ENCODE data around the gene FKTN. TPM values are rescaled to one million over a fixed set of nuclear protein-coding genes. Genes with fewer than 3 reads are reported as not detected.
A peak's percentile ranks its signal among the peaks of the same experiment; 100 is the strongest.

Gene FKTN
- total RNA-seq, 2 experiments from 2014 or later = 11.0 to 12.8 TPM

DNA sequence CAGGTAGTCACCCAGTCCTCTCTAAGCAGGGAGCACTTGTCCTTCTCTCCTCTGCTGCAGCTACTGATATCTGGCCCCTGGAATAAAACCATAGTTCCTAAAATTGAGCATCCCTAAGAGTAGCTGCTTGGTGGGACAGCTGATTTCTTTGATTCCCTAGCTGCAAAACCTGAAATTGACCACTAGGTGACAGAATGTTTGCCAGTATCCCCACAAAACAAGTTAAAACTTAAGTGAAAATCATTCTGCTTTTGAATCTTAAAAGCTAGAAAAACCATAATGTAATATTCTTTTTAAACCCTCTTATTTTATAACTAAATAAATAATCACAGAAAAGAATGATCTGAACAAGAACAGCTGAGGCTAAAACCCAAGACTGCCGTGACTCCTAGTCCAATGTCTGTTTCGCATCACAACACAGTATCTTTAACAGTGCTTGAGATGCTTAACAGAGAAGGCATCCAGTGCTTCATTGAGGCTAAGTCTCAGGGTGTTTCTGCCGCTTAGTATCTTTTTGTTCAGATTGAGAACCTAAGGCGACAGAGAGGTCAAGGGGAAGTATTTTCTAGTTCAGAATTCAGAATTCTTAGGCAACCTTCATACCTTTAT lies 80.0 kb downstream of the FKTN start:
- ATAC-seq (no peak), DNase-seq (no peak)
- H3K27ac Mint-ChIP-seq = no peak overlapping the region
- ChIA-PET CTCF (interaction anchor here (1.0 to 2.2 kb wide), 8 partner anchors 9 to 244 kb away, joined by 3 to 12 read pairs (median 4); no protein-coding TSS in a partner anchor), POLR2A (no interaction called here)
- H3K27me3 Mint-ChIP-seq (ENCODE audit: low read depth) = no peaks in the 10 kb centered on the region
- H3K9me3 Mint-ChIP-seq (ENCODE audit: insufficient read depth) = no peaks in the 10 kb centered on the region
- no peak overlapping the region for H3K4me3 Mint-ChIP-seq
- peaks cover 15% of the 10 kb centered on the region for H3K36me3 Mint-ChIP-seq (ENCODE audit: low read depth)
- no peaks in the 10 kb centered on the region for H3K4me1 Mint-ChIP-seq (ENCODE audit: low read depth)

DNA sequence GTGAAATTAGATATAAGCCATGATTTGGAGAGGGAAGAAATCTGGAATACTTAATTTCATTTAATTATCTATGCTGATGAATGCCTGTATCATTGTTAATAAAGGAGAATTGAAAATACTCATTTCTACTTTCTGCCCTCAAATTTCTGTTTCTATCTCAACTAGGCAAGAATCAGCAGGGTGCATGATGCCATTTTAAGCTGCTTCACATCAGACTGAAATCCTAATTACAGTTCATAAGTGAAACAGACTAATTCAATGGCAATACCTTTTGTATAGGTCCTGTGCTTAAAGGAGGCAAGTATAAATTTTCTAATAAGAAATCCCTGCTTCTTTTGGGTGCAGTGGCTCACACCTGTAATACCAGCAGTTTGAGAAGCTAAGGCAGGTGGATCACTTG lies 82.0 kb downstream of the FKTN start:
- Mint-ChIP-seq H3K4me3 (no peak overlapping the region), H3K27ac (no peak overlapping the region), H3K9me3 (ENCODE audit: insufficient read depth) (no peaks in the 10 kb centered on the region), H3K36me3 (ENCODE audit: low read depth) (peaks cover 16% of the 10 kb centered on the region), H3K4me1 (ENCODE audit: low read depth) (no peaks in the 10 kb centered on the region), H3K27me3 (ENCODE audit: low read depth) (no peaks in the 10 kb centered on the region)
- no peak for DNase-seq
- ChIA-PET POLR2A (no interaction called here), CTCF (no interaction called here)
- ATAC-seq = no peak

DNA sequence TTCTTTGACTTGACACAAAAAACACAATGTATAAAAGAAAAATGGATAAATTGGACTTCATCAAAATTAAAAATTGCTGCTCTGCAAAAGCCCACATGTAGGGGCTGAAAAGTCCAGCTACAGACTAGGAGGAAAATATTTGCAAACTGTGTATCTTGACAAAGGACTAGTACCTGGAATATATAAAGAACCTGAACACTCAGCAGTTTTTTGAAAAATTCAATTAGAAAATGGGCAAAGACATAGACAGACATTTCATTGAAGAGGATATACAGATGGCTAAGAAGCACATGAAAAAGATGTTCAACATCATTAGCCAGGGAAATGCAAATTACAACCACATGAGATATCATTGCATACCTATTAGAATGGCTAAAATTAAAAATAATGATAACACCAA lies 85.9 kb downstream of the FKTN start:
- Mint-ChIP-seq H3K4me1 (ENCODE audit: low read depth) (no peaks in the 10 kb centered on the region), H3K36me3 (ENCODE audit: low read depth) (peaks cover 13% of the 10 kb centered on the region), H3K4me3 (no peak overlapping the region), H3K9me3 (ENCODE audit: insufficient read depth) (no peaks in the 10 kb centered on the region), H3K27ac (no peak overlapping the region), H3K27me3 (ENCODE audit: low read depth) (no peaks in the 10 kb centered on the region)
- ChIA-PET CTCF (no interaction called here), POLR2A (no interaction called here)
- DNase-seq (no peak), ATAC-seq (no peak)

DNA sequence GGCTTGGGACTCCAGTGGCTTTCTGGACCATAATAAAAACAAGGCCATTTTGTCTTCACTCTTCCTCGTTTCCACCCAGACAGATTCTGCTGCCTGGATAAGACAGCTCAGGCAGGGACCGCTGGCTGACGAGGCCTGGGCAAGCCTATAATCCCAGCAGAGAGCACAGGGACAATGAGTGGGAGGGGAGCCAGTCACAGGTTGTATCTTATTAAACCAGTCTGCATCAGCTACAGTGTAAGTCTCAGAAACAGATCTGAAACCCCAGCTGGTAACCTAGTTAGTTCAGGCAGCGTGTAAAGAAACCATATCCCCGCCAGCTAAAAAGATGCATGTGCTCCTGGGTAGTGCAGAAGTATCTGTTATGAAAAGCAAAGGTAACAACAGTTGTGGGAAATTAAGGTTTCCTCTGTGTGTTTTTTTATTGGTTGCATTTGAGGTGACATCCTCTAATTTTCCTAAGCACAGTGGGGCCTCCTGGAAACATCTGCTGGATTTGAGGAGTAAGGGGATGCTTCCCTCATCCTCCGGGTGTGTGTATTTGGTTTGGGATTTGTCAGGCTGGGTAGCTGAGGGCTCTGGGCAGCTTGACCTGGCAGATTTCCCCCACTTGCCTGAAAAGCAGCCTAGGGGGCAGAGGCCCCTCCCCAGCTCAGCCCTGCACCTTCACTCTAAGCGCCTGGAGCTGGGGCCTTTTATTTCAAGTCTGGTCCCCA lies 89.1 kb downstream of the FKTN start:
- Mint-ChIP-seq H3K9me3 (ENCODE audit: insufficient read depth) (no peaks in the 10 kb centered on the region), H3K36me3 (ENCODE audit: low read depth) (peaks cover 4% of the 10 kb centered on the region), H3K27ac (no peak overlapping the region), H3K27me3 (ENCODE audit: low read depth) (no peaks in the 10 kb centered on the region), H3K4me1 (ENCODE audit: low read depth) (no peaks in the 10 kb centered on the region), H3K4me3 (no peak overlapping the region)
- POLR2A ChIA-PET = no interaction called here
- DNase-seq = no peak
- CTCF ChIA-PET = interaction anchor here (1.5 kb wide), 1 partner anchor 9 kb away, joined by 4 read pairs; no protein-coding TSS in a partner anchor
- ATAC-seq = no peak

DNA sequence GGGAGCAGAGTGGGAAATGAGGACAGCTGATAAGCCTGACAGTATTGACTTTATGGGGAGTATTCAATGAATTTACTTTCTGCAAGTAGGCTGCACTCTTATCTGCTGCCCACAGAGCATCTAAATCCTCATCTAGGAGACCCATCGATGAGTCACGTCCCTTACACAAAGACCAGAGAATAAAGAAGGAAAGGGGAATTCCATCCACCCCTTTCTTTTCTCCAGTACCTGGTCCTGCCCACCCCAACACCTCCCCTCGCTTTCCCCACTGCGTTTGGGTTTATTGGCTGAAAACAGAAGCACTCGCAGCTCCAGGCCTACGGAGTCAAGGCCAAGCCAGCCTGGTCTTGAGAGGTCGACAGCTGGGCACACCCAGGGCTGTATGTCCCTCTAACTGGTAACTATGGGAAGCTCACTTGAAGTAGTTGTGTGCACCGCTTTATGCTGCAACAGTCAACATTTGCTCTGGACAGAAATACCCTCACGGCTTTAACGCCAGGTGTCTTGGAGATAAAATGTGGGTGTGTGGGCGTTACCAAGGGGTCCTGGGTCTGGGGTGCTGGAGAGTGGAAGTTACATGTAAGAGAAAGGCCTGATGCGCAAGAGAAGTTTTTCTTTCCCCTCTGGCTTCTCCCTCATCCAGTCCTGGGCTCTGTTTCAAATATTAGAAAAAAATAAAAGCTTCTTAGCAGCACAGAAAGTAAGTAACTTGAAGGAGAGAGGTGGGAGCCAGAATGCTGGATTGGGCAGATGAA lies 89.8 kb downstream of the FKTN start:
- ChIA-PET POLR2A (no interaction called here), CTCF (interaction anchor here (0.6 to 1.5 kb wide), 4 partner anchors 9 to 17 kb away, joined by 3 to 5 read pairs (median 4); no protein-coding TSS in a partner anchor)
- H3K9me3 Mint-ChIP-seq (ENCODE audit: insufficient read depth) = no peaks in the 10 kb centered on the region
- no peak for DNase-seq
- no peak overlapping the region for H3K27ac Mint-ChIP-seq
- H3K36me3 Mint-ChIP-seq (ENCODE audit: low read depth) = peaks cover 2% of the 10 kb centered on the region
- no peak for ATAC-seq
- H3K4me3 Mint-ChIP-seq = no peak overlapping the region
- H3K27me3 Mint-ChIP-seq (ENCODE audit: low read depth) = no peaks in the 10 kb centered on the region
- no peaks in the 10 kb centered on the region for H3K4me1 Mint-ChIP-seq (ENCODE audit: low read depth)

DNA sequence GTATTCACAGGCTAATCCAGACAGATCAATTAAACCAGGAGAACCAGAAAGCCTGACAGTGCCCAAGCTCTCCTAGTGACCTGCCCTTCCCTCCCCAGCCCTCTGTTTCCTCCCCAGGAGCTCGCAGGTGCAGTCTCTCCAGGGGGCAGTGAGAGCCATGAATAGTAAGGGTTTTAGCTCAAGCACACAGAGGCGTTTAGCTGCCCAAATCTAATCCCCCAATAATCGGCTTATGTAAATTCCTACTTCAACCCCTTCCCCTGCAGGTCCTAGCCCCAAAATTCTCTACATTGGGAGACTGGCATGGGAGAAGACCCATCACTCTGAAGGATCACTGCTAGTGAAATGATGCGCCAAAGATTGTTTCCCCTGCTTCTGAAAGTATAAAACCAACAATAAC lies 93.9 kb downstream of the FKTN start:
- no peak overlapping the region for H3K27ac Mint-ChIP-seq
- POLR2A ChIA-PET = no interaction called here

DNA sequence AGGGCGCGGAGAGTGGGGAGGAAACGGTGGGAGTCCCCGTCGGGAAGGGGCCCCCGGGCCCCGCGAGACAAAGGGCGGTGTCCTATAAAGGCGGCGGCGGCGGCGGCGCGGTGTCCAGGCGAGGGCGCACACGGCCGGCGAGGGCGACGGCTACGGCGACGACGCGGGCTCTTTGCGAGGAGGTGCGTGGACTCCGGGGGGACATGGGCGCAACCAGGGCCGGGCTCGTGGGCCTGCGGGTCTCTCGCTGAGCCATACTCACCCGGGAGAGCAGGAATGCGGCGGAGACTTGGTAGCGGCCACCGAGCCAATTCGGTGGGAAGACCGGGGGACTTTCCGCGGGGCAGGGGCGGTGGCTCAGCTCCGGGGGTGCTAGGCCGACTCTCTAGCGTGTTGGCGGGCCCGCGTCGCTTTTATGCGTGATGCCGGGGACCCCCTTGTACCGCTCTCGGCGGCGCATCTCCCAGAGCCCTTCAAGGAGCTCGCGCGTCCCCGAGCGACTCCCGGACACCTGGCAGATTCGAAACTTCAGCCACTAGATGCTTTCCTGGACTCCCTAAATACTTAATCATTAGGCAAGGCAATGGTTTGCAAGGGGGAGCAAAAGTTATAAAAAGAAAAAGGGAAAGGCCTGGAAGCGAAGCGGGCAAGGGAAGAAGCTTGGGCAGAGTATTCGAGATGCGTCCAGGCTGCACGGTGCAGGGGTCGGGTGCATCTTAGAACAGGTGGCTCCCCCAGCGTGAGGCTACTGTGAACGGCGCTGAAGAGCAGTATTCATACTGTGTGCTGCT lies 98.4 kb downstream of the FKTN start:
- H3K27ac Mint-ChIP-seq = no peak overlapping the region
- no peaks in the 10 kb centered on the region for H3K9me3 Mint-ChIP-seq (ENCODE audit: insufficient read depth)
- H3K36me3 Mint-ChIP-seq (ENCODE audit: low read depth) = no peaks in the 10 kb centered on the region
- DNase-seq = no peak
- ATAC-seq = peak; percentile 70
- H3K27me3 Mint-ChIP-seq (ENCODE audit: low read depth) = peaks cover 37% of the 10 kb centered on the region
- POLR2A ChIA-PET = no interaction called here
- H3K4me3 Mint-ChIP-seq = peak overlapping the region; percentile 65
- CTCF ChIA-PET = no interaction called here
- peaks cover 8% of the 10 kb centered on the region for H3K4me1 Mint-ChIP-seq (ENCODE audit: low read depth)

More for the DNA sequence above, 93.9 kb downstream of the FKTN start:
- ATAC-seq (no peak), DNase-seq (no peak)
- CTCF ChIA-PET = interaction anchor here (1.2 kb wide), 1 partner anchor 14 kb away, joined by 3 read pairs; no protein-coding TSS in a partner anchor
- H3K27me3 Mint-ChIP-seq (ENCODE audit: low read depth) = peaks cover 18% of the 10 kb centered on the region
- H3K9me3 Mint-ChIP-seq (ENCODE audit: insufficient read depth) = no peaks in the 10 kb centered on the region
- no peak overlapping the region for H3K4me3 Mint-ChIP-seq
- no peaks in the 10 kb centered on the region for H3K36me3 Mint-ChIP-seq (ENCODE audit: low read depth)
- peaks cover 8% of the 10 kb centered on the region for H3K4me1 Mint-ChIP-seq (ENCODE audit: low read depth)

DNA sequence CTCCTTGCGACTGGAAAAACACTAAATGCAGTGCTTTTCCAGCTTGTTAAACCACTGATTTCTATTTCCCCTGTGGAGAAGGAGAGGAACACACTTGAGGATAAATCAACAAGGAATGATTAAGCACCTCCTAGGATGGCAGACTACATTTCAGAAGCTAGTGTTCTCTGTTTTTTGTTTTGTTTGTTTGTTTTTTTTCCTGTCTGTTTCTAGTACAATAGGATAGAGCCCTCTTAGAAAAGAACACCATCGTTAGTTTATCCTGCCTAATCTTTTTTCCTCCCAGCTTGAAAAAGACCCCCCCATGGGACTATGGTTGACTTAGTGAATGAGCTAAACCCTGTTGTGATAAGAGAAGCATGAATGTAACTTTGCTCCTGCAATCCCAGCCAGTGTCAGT lies 100.4 kb downstream of the FKTN start:
- peaks cover 8% of the 10 kb centered on the region for H3K4me1 Mint-ChIP-seq (ENCODE audit: low read depth)
- ChIA-PET POLR2A (no interaction called here), CTCF (interaction anchor here (1.4 kb wide), 1 partner anchor 17 kb away, joined by 3 read pairs; no protein-coding TSS in a partner anchor)
- DNase-seq = no peak
- H3K36me3 Mint-ChIP-seq (ENCODE audit: low read depth) = no peaks in the 10 kb centered on the region
- no peak overlapping the region for H3K27ac Mint-ChIP-seq
- H3K9me3 Mint-ChIP-seq (ENCODE audit: insufficient read depth) = no peaks in the 10 kb centered on the region
- ATAC-seq = no peak
- H3K27me3 Mint-ChIP-seq (ENCODE audit: low read depth) = peaks cover 37% of the 10 kb centered on the region
- no peak overlapping the region for H3K4me3 Mint-ChIP-seq

DNA sequence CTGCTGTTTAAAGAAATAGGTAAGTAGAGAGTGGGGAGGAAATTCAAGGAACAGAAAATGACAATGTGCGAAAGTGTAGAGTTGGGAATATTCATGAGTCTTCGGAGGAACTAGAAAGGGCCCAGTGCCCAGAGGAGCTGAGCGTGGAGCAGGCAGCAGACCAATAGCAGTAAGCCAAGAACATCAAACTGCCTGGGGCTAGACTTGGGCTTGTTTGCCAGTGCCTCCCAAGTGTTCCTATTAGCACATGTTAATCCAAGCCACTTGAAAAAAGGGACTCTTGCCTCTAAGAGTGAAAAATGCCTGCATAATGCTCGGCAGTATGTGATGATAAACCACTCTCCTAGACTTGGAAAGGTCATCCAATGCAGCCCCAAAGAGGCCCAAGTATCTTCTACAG lies 103.1 kb downstream of the FKTN start:
- POLR2A ChIA-PET = no interaction called here
- H3K4me3 Mint-ChIP-seq = no peak overlapping the region
- no peaks in the 10 kb centered on the region for H3K36me3 Mint-ChIP-seq (ENCODE audit: low read depth)
- H3K27ac Mint-ChIP-seq = no peak overlapping the region
- DNase-seq (no peak), ATAC-seq (no peak)
- CTCF ChIA-PET = interaction anchor here (1.0 to 1.6 kb wide), 2 partner anchors 52 to 57 kb away, joined by 3 read pairs; no protein-coding TSS in a partner anchor
- peaks cover 8% of the 10 kb centered on the region for H3K4me1 Mint-ChIP-seq (ENCODE audit: low read depth)
- H3K27me3 Mint-ChIP-seq (ENCODE audit: low read depth) = peaks cover 26% of the 10 kb centered on the region
- no peaks in the 10 kb centered on the region for H3K9me3 Mint-ChIP-seq (ENCODE audit: insufficient read depth)

DNA sequence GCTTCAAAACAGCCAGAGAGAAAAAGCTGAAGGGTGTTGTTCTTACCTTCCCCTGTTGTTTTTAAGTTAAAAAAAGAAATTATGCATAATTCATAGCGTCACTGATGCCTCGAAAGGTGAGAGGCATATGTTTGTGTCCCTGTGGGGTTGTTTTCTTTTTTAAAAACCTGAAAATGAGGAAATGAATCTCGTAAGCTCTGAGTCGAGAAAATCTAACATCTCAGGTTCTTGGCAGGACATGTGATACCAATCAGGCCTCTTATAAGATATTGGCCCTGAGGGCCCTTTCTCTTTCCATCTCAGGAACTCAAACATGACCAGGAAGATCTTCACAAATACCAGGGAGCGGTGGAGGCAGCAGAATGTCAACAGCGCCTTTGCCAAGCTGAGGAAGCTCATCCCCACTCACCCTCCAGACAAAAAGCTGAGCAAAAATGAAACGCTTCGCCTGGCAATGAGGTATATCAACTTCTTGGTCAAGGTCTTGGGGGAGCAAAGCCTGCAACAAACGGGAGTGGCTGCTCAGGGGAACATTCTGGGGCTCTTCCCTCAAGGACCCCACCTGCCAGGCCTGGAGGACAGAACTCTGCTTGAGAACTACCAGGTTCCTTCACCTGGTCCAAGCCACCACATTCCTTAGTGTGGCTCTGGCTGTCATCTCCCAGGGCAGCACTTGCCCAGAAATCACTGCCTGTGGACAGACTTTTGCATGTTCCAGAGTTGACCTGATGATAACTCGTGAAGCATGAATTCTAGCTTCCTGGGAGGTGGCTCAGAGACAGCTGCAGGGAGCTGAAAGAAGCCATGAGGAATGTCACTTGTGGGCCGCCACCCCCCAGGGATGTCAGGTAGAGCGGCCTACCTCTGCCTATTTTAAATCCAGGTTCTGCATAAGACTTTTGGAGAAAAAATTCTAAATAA lies 104.5 kb downstream of the FKTN start, which contains the start of gene TAL2:
TAL2 (plus strand) TSS at position 274 of the 921 bp plus-strand sequence; CDS start at position 314, 40 bp downstream.
- H3K27me3 Mint-ChIP-seq (ENCODE audit: low read depth) = peaks cover 15% of the 10 kb centered on the region
- no peaks in the 10 kb centered on the region for H3K4me1 Mint-ChIP-seq (ENCODE audit: low read depth)
- ATAC-seq = no peak

DNA sequence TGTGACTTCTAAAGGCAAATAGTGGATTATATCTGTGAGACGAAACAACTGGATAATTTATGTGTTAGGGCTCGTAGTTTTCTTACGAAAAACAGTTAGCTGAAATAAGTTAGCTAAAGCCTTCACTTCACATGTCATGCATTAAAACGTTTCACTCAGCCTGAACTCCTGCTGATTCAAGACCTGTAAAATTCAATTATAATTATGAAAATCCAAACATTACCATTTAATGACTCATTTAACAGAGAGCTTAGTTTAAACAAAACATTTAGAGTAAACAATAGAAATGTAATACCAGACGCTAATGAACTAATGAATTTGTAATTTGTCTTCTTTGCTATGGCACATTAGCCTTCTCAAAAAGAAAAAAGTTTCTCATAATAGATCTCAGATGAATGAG lies 106.0 kb downstream of the FKTN start:
- H3K9me3 Mint-ChIP-seq (ENCODE audit: insufficient read depth) = no peaks in the 10 kb centered on the region
- no peak overlapping the region for H3K27ac Mint-ChIP-seq
- DNase-seq (no peak), ATAC-seq (no peak)
- CTCF ChIA-PET = no interaction called here
- H3K4me3 Mint-ChIP-seq = no peak overlapping the region
- peaks cover 6% of the 10 kb centered on the region for H3K27me3 Mint-ChIP-seq (ENCODE audit: low read depth)
- H3K4me1 Mint-ChIP-seq (ENCODE audit: low read depth) = no peaks in the 10 kb centered on the region
- no peaks in the 10 kb centered on the region for H3K36me3 Mint-ChIP-seq (ENCODE audit: low read depth)
- POLR2A ChIA-PET = no interaction called here

More for the DNA sequence above, 104.5 kb downstream of the FKTN start, which contains the start of gene TAL2:
- H3K36me3 Mint-ChIP-seq (ENCODE audit: low read depth) = no peaks in the 10 kb centered on the region
- ChIA-PET CTCF (interaction anchor here (1.6 kb wide), 1 partner anchor 54 kb away, joined by 3 read pairs; no protein-coding TSS in a partner anchor), POLR2A (no interaction called here)
- no peak within 1 kb of the TSS for H3K27ac Mint-ChIP-seq
- no peaks in the 10 kb centered on the region for H3K9me3 Mint-ChIP-seq (ENCODE audit: insufficient read depth)
- H3K4me3 Mint-ChIP-seq = no peak within 1 kb of the TSS
- no peak for DNase-seq
